Endodermal cell (in vitro differentiated cells): ENCODE measurements around the gene MUC6. TPM values are rescaled to one million over a fixed set of nuclear protein-coding genes. Genes with fewer than 3 reads are reported as not detected.

Experiments
- DNase-seq: peaks from one replicate; pipeline ENCODE4 v3.0.0-alpha.2; 2017
- H3K27ac ChIP-seq: 2 replicates; pipeline ENCODE4 v1.5.1; 2013; ENCODE audit warnings: mild to moderate bottlenecking, low read depth, low read length, moderate library complexity
- H3K27me3 ChIP-seq: 2 replicates; pipeline ENCODE4 v1.6.1; 2013; ENCODE audit warnings: mild to moderate bottlenecking, low read length, moderate library complexity; ENCODE audit not compliant: insufficient read depth, control insufficient read depth, poor library complexity, severe bottlenecking
- H3K36me3 ChIP-seq: 2 replicates; pipeline ENCODE4 v1.7.0; 2013; ENCODE audit warnings: mild to moderate bottlenecking, low read length, moderate library complexity; ENCODE audit not compliant: control insufficient read depth, insufficient read depth
- H3K4me1 ChIP-seq: one replicate; pipeline ENCODE4 v1.7.0; 2013; ENCODE audit warnings: low read length; ENCODE audit not compliant: control insufficient read depth, insufficient read depth
- H3K4me3 ChIP-seq: 2 replicates; pipeline ENCODE4 v1.5.1; 2013; ENCODE audit warnings: mild to moderate bottlenecking, low read length, moderate library complexity
- H3K9ac ChIP-seq: 2 replicates; pipeline ENCODE4 v1.6.1; 2013; ENCODE audit warnings: mild to moderate bottlenecking, low read length, moderate library complexity; ENCODE audit not compliant: poor library complexity, severe bottlenecking; ENCODE audit errors: extremely low read depth
- H3K9me3 ChIP-seq: 2 replicates; pipeline ENCODE4 v1.6.1; 2013; ENCODE audit warnings: mild to moderate bottlenecking, low read length, moderate library complexity; ENCODE audit not compliant: control insufficient read depth
- H3K27ac Mint-ChIP-seq: 2 replicates; pipeline ENCODE4 v1.8.0; 2020; ENCODE audit warnings: mixed read lengths
- H3K27me3 Mint-ChIP-seq: 2 replicates; pipeline ENCODE4 v1.8.0; 2021; ENCODE audit warnings: mild to moderate bottlenecking, mixed read lengths; ENCODE audit not compliant: insufficient read depth
- H3K36me3 Mint-ChIP-seq: 2 replicates; pipeline ENCODE4 v1.8.0; 2020; ENCODE audit warnings: low read depth, mixed read lengths
- H3K4me1 Mint-ChIP-seq: 2 replicates; pipeline ENCODE4 v1.8.0; 2020; ENCODE audit warnings: mixed read lengths
- H3K4me3 Mint-ChIP-seq: 2 replicates; pipeline ENCODE4 v1.8.0; 2020; ENCODE audit warnings: mild to moderate bottlenecking, moderate library complexity, mixed read lengths
- H3K9me3 Mint-ChIP-seq: 2 replicates; pipeline ENCODE4 v1.8.0; 2020; ENCODE audit warnings: mild to moderate bottlenecking, mixed read lengths
- WGBS, 2 experiments: methylation state at CpG; one replicate each; pipeline versions ENCODE4 v1.1.5 to v1.1.7; 2013; ENCODE audit warnings: missing lambda C conversion rate in 2 of 2, mixed read lengths in 1 of 2; ENCODE audit not compliant: insufficient coverage in 1 of 2, insufficient read length in 1 of 2; 5-methylcytosine and 5-hydroxymethylcytosine counted together
- total RNA-seq, 2 donors: library from RNA; stranded (reverse); fragmentation: NEBNext Ultra II Directional in 1 of 2; extraction: Animal tissue kit (Norgen Biotek cat#: 25700) in 1 of 2; gene quantifications; 2 replicates in 1 of 2; 3 replicates in 1 of 2; pipeline ENCODE4 v1.2.1, GENCODE V29; 2021
- TF ChIP-seq, protein P1 (sequence below): fragments of 200-600 bp; sonication (generic); conservative IDR thresholded peaks from 2 replicates; pipeline ENCODE4 v1.5.0; 2021; ENCODE audit warnings: antibody characterized with exemption, mild to moderate bottlenecking

The MUC6 gene
- total RNA-seq, 2 donors from 2014 or later = 0.26 to 0.40 TPM

DNA sequence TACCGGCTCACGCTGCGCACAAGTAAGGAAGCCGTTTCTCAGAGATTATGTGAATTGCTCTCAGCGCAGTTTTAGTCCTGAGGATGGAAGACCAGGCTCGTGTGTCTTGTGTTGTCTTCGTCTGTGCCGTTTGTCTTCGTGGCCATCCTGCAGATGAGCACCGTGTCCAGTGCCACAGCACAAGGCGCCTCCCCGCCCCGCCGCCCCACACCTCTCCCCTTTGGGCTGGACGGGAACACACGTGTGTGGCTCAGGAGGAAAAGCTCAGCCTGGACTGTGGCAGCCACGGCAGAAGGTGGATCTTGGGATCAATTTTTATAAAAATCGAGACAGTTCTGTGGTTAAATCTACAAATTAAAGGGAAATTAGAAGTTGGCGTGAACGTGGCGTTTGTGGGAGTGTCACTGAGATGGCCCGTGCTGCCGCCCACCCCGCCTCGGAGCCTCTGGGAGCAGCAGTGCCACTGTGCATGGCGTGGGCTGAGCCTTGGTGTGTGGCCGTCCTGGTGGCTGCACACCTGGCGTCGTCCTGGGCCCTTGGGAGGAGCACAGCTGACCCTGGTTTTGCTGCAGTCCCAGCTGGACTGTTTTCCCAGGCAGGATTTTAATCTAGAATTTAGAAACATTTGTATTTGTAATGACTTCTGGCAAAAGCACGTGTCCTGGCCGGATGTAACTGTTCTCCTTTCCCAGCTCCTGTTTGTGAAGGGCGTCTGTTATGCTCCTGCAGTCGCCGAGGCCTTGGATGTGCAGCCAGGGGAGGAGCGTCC, 25.8 kb downstream of the MUC6 start:
- Mint-ChIP-seq H3K9me3 (no peaks in the 10 kb centered on the region), H3K4me3 (no peak overlapping the region), H3K27ac (no peak overlapping the region), H3K4me1 (no peaks in the 10 kb centered on the region), H3K27me3 (no peaks in the 10 kb centered on the region), H3K36me3 (peaks cover 36% of the 10 kb centered on the region)
- TF ChIP-seq, protein P1, sequence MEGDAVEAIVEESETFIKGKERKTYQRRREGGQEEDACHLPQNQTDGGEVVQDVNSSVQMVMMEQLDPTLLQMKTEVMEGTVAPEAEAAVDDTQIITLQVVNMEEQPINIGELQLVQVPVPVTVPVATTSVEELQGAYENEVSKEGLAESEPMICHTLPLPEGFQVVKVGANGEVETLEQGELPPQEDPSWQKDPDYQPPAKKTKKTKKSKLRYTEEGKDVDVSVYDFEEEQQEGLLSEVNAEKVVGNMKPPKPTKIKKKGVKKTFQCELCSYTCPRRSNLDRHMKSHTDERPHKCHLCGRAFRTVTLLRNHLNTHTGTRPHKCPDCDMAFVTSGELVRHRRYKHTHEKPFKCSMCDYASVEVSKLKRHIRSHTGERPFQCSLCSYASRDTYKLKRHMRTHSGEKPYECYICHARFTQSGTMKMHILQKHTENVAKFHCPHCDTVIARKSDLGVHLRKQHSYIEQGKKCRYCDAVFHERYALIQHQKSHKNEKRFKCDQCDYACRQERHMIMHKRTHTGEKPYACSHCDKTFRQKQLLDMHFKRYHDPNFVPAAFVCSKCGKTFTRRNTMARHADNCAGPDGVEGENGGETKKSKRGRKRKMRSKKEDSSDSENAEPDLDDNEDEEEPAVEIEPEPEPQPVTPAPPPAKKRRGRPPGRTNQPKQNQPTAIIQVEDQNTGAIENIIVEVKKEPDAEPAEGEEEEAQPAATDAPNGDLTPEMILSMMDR = no peak
- Histone ChIP-seq H3K36me3 (peaks cover 31% of the 10 kb centered on the region), H3K4me1 (no peaks in the 10 kb centered on the region), H3K27ac (no peak overlapping the region), H3K27me3 (no peaks in the 10 kb centered on the region), H3K9ac (no peak overlapping the region), H3K4me3 (no peak overlapping the region), H3K9me3 (no peaks in the 10 kb centered on the region)
- no peak for DNase-seq
- WGBS, 2 experiments = 92 to 93% methylated on average over 32 to 35 of the region's 35 CpGs

DNA sequence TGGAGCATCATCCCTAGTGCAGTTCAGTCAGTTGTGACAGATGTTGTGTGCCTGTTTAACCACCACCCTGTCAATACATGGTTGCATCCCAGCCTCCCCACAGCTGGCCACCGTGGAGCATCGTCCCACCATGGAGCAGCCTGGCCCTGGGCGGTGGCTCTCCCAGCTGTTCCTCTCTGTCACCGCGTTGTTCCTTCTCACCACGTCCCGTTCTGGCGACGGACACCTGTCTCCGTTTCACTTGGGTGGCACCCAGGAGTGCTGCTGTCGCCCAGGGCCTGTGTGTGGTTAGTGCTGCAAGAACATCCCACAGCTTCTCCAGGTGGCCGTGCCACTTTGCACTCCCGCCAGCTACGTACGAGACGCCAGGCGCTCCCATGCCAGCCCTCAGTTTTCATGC, 26.5 kb downstream of the MUC6 start:
- WGBS, 2 experiments = 96 to 100% methylated on average over 17 of the region's 17 CpGs
- no peaks in the 10 kb centered on the region for H3K27me3 ChIP-seq
- Mint-ChIP-seq H3K27ac (no peak overlapping the region), H3K4me1 (no peaks in the 10 kb centered on the region), H3K9me3 (no peaks in the 10 kb centered on the region), H3K36me3 (peaks cover 43% of the 10 kb centered on the region), H3K27me3 (no peaks in the 10 kb centered on the region), H3K4me3 (no peak overlapping the region)
- no peak overlapping the region for H3K4me3 ChIP-seq
- TF ChIP-seq, protein P1 = no peak
- peaks cover 38% of the 10 kb centered on the region for H3K36me3 ChIP-seq
- no peaks in the 10 kb centered on the region for H3K9me3 ChIP-seq
- no peak overlapping the region for H3K9ac ChIP-seq
- H3K4me1 ChIP-seq = no peaks in the 10 kb centered on the region
- DNase-seq = no peak
- H3K27ac ChIP-seq = no peak overlapping the region

DNA sequence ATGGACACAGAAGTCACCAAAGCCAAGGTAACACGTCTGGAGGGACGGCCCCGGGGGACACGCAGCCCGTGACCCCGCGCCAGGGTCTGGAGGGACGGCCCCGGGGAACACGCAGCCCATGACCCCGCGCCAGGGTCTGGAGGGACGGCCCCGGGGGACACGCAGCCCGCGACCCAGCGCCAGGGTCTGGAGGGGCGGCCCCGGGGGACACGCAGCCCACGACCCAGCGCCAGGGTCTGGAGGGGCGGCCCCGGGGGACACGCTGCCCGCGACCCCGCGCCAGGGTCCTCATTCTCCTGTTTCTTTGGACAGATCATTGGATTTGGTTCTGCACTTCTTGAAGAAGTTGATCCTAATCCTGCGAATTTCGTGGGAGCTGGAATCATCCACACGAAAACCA, 27.1 kb downstream of the MUC6 start:
- Histone ChIP-seq H3K36me3 (peaks cover 44% of the 10 kb centered on the region), H3K4me3 (no peak overlapping the region), H3K9ac (no peak overlapping the region), H3K27me3 (no peaks in the 10 kb centered on the region), H3K4me1 (no peaks in the 10 kb centered on the region), H3K27ac (no peak overlapping the region), H3K9me3 (no peaks in the 10 kb centered on the region)
- no peak overlapping the region for H3K4me3 Mint-ChIP-seq
- H3K9me3 Mint-ChIP-seq = no peaks in the 10 kb centered on the region
- WGBS, 2 experiments = 93 to 95% methylated on average over 30 to 33 of the region's 33 CpGs
- no peak overlapping the region for H3K27ac Mint-ChIP-seq
- TF ChIP-seq, protein P1 = no peak
- H3K4me1 Mint-ChIP-seq = no peaks in the 10 kb centered on the region
- H3K27me3 Mint-ChIP-seq = no peaks in the 10 kb centered on the region
- peaks cover 49% of the 10 kb centered on the region for H3K36me3 Mint-ChIP-seq
- DNase-seq = no peak
